ENCODE results near the gene RPLP2. TPM values are rescaled to one million over a fixed set of nuclear protein-coding genes. Genes with fewer than 3 reads are reported as not detected.

Gene RPLP2
- polyA plus RNA-seq, 1 experiment = 1,199 TPM

DNA sequence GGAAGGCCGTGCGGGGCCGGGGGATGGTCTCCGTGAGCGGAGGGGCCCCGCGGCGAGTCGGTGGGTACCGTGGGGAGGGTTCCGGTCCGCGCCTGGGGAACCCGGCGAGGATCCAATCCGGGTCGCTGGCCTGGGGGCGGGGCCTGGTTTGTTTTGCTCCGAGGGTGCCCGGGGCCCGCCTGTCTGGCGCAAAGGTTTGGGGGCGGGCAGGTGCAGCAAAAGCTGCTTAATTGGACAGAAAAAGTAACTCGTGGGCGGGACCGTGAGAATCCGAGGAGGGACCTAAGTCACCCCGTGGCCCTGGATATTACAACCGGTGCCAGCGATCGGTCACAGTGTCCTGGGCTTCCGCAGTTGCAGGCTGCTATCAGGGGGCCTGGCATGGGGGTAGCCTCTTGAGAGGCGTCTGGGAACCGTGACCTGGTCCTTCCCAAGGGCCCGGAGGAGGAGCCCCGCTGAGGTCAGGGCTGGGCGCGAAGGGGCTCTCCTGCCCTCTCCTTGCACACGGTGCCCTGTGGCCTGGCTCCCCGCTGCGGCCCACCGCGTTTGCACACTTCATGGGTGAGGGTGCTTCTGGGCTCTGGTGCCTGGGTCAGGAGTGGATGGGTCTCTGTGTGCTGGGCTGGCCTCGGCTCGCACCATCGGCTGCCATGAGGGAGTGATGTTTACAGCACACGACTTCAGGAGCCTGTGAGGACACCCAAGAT, 10.3 kb downstream of the RPLP2 start:
- CTCF ChIA-PET = interaction anchor here (1.0 to 1.9 kb wide), 5 partner anchors 10 to 251 kb away, joined by 3 to 8 read pairs (median 3); no protein-coding TSS in a partner anchor
- POLR2A ChIA-PET = interaction anchor here (0.6 to 2.1 kb wide), 3 partner anchors 11 to 24 kb away, joined by 4 to 32 read pairs (median 24); partner anchors contain the start of genes RPLP2 and TSPAN4
- TF ChIP-seq, protein P1, sequence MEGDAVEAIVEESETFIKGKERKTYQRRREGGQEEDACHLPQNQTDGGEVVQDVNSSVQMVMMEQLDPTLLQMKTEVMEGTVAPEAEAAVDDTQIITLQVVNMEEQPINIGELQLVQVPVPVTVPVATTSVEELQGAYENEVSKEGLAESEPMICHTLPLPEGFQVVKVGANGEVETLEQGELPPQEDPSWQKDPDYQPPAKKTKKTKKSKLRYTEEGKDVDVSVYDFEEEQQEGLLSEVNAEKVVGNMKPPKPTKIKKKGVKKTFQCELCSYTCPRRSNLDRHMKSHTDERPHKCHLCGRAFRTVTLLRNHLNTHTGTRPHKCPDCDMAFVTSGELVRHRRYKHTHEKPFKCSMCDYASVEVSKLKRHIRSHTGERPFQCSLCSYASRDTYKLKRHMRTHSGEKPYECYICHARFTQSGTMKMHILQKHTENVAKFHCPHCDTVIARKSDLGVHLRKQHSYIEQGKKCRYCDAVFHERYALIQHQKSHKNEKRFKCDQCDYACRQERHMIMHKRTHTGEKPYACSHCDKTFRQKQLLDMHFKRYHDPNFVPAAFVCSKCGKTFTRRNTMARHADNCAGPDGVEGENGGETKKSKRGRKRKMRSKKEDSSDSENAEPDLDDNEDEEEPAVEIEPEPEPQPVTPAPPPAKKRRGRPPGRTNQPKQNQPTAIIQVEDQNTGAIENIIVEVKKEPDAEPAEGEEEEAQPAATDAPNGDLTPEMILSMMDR (IDR thresholded peaks at IDR 0.05; ENCODE audit: insufficient read depth, low read depth, low read length) = no peak
- no peaks in the 10 kb centered on the region for H3K27me3 ChIP-seq (ENCODE audit: control insufficient read depth, insufficient read depth, low read length)
- peaks cover 24% of the 10 kb centered on the region for H3K36me3 ChIP-seq (ENCODE audit: control insufficient read depth, insufficient read depth, low read length)
- DNase-seq (ENCODE audit: low read depth) = no peak
- peak overlapping the region; percentile 83 for H3K4me3 ChIP-seq (ENCODE audit: low read depth, low read length)

DNA sequence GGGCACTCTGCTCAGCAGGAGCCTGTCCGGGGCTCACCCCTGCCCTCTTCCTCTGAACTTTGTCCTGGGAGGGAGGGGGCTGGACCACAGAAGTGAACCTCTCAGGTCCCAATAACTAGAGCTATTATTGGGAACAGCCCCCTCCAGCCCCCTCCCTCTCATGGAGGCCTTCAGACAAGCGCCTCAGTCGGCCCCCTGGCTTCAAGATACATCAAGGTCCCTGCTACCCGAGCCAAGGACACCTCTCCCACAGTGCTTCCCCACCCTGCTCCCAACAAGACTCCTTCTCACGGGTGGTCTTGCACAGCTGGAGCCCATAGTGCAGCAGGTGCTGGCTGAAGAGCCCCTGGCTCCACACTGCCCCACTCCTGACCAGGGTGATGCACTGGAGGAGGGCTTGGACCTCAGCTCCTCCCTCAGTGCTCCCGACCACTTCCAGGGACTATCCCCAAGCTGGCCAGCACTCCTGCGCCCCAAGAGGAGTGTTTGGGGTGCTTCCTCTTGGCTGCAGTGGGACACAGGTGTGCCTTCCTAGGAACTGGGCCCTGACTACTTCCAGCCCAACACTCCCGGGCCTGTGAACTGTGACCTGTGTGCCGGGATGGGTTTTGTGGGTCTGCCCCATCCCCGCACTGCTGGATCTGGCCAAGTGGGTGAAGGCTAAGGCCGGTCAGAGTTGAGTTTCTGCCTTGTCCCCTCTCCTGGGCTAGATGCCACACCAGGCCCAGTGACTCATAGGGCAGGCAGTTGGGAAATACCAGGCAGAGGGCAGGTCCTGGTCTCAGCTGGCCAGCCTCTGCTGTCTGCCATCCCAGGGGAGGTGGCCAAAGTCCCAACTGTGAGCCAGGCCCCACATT, 11.1 kb downstream of the RPLP2 start:
- no peaks in the 10 kb centered on the region for H3K27me3 ChIP-seq (ENCODE audit: control insufficient read depth, insufficient read depth, low read length)
- peaks cover 30% of the 10 kb centered on the region for H3K36me3 ChIP-seq (ENCODE audit: control insufficient read depth, insufficient read depth, low read length)
- no peak for DNase-seq (ENCODE audit: low read depth)
- ChIA-PET POLR2A (interaction anchor here (0.6 to 2.1 kb wide), 2 partner anchors 12 to 25 kb away, joined by 4 to 24 read pairs; partner anchors contain the start of gene RPLP2), CTCF (no interaction called here)
- peak overlapping the region; percentile 83 for H3K4me3 ChIP-seq (ENCODE audit: low read depth, low read length)
- TF ChIP-seq, protein P1 (IDR thresholded peaks at IDR 0.05; ENCODE audit: insufficient read depth, low read depth, low read length) = no peak

DNA sequence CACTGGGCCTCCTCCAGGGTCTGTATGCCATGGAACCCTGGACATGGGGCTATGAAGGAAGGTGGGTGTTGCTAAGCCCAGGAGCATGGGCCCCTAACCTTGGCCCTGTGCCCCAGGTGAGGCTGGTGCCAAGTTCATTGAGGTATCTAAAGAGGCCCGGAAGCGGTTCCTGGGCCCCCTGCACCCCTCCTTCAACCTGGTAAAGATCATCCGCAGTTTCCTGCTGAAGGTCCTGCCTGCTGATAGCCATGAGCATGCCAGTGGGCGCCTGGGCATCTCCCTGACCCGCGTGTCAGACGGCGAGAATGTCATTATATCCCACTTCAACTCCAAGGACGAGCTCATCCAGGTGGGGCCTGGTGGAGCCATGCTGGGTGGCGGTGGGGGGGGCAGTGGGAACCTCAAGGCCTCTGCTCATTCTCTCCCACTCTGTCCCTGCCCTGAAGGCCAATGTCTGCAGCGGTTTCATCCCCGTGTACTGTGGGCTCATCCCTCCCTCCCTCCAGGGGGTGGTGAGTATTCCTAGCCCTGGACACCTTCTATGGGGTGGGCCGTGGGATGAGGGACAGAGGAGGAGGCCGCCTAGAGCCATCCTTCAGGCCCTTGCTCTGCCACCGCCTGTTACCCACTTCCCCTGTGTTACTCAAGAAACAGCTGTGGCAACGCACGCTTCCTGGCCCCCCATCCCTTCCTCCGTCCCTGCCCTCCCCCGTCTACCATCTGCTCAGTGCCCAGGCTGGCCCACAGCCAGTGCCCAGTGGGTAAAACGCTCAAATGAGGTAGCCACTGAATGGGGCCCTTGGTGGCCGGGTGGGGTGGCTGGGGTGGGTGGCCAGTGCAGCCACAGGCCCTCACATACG, 12.0 kb downstream of the RPLP2 start:
- ChIA-PET CTCF (interaction anchor here (0.8 kb wide), 1 partner anchor 230 kb away, joined by 3 read pairs; no protein-coding TSS in a partner anchor), POLR2A (interaction anchor here (0.5 kb wide), 1 partner anchor 35 kb away, joined by 3 read pairs; no protein-coding TSS in a partner anchor)
- Histone ChIP-seq H3K27me3 (ENCODE audit: control insufficient read depth, insufficient read depth, low read length) (no peaks in the 10 kb centered on the region), H3K4me3 (ENCODE audit: low read depth, low read length) (peak overlapping the region; percentile 83; the same call in 1 of the 2 replicates), H3K36me3 (ENCODE audit: control insufficient read depth, insufficient read depth, low read length) (peaks cover 30% of the 10 kb centered on the region)
- TF ChIP-seq, protein P1 (IDR thresholded peaks at IDR 0.05; ENCODE audit: insufficient read depth, low read depth, low read length) = no peak
- DNase-seq (ENCODE audit: low read depth) = no peak

DNA sequence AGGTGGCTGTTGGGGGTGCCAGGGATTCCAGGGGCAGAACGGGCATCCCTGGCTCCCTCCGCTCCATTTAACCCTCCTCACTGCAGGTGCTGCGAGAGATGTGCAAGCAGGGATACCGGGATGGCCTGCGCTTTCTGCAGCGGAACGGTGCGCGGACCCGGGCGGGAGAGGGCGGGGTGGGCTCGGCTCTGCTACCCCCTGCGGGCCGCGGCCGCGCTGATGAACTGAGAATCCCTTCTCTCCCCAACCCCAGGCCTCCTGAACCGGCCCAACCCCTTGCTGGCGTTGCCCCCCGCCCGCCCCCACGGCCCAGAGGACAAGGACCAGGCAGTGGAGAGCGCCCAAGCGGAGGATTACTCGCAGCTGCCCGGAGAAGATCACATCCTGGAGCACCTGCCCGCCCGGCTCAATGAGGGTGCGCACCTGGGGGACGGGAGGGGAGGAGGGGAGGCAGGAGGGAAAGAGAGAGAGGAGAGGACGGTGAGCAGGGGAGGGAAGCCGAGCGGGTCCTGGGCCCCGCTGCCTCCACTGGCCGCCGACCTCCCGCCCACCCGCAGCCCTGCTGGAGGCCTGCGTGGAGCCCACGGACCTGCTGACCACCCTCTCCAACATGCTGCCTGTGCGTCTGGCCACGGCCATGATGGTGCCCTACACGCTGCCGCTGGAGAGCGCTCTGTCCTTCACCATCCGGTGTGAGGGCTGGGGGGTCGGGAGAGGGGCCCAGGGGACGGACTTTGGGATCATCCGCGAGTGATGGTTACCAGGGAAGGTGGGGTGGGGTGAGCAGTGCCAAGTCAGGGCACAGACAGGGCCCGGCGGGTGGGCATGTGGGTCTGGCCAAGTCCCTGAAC, 13.9 kb downstream of the RPLP2 start:
- ChIA-PET POLR2A (no interaction called here), CTCF (interaction anchor here (0.8 kb wide), 1 partner anchor 9 kb away, joined by 4 read pairs; no protein-coding TSS in a partner anchor)
- Histone ChIP-seq H3K27me3 (ENCODE audit: control insufficient read depth, insufficient read depth, low read length) (no peaks in the 10 kb centered on the region), H3K4me3 (ENCODE audit: low read depth, low read length) (no peak overlapping the region), H3K36me3 (ENCODE audit: control insufficient read depth, insufficient read depth, low read length) (peaks cover 30% of the 10 kb centered on the region)
- DNase-seq (ENCODE audit: low read depth) = no peak
- TF ChIP-seq, protein P1 (IDR thresholded peaks at IDR 0.05; ENCODE audit: insufficient read depth, low read depth, low read length) = no peak

All from BJ (cell line).